RWPE2 (cell line): Measurements from ENCODE around the gene SAMD7.

Source experiments
- ATAC-seq: fragments of 200-7000 bp; cut with Tn5 transposase; 3 replicates; pipeline ENCODE4 v1.9.1; 2021; ENCODE audit warnings: low read depth
- DNase-seq: peaks from one replicate; pipeline ENCODE4 v3.0.0-alpha.2; 2020; ENCODE audit warnings: low spot score
- H3K27ac ChIP-seq: fragments of 450-650 bp; 2 replicates; pipeline ENCODE4 v1.5.1; 2017; ENCODE audit warnings: mild to moderate bottlenecking; ENCODE audit not compliant: poor library complexity, severe bottlenecking
- H3K27me3 ChIP-seq: fragments of 250-450 bp; sonication (Bioruptor Pico); 2 replicates; pipeline ENCODE4 v1.5.1; 2021; ENCODE audit warnings: mild to moderate bottlenecking, moderate library complexity; ENCODE audit not compliant: insufficient read depth, poor library complexity, severe bottlenecking
- H3K36me3 ChIP-seq: fragments of 250-450 bp; sonication (Bioruptor Pico); 2 replicates; pipeline ENCODE4 v1.5.1; 2020; ENCODE audit warnings: low read depth, mild to moderate bottlenecking, moderate library complexity
- H3K4me1 ChIP-seq: fragments of 250-450 bp; sonication (Bioruptor Pico); 2 replicates; pipeline ENCODE4 v1.5.1; 2021; ENCODE audit warnings: mild to moderate bottlenecking, moderate library complexity; ENCODE audit not compliant: insufficient read depth, poor library complexity, severe bottlenecking
- H3K4me3 ChIP-seq: fragments of 250-450 bp; sonication (Bioruptor Pico); 2 replicates; pipeline ENCODE4 v1.5.1; 2021; ENCODE audit warnings: mild to moderate bottlenecking, moderate library complexity; ENCODE audit not compliant: severe bottlenecking
- H3K9me3 ChIP-seq: fragments of 250-450 bp; sonication (Bioruptor Pico); 2 replicates; pipeline ENCODE4 v1.5.1; 2021; ENCODE audit warnings: mild to moderate bottlenecking, moderate library complexity; ENCODE audit not compliant: severe bottlenecking
- CTCF ChIP-seq: fragments of 450-650 bp; IDR thresholded peaks from one replicate; pipeline ENCODE4 v1.5.1; 2017; ENCODE audit warnings: mild to moderate bottlenecking, moderate library complexity; ENCODE audit not compliant: poor library complexity, severe bottlenecking

The SAMD7 gene

GRCh38 chr3:169948559-169949448 lies 37.4 kb downstream of the SAMD7 start:
- DNase-seq: no peak
- Histone ChIP-seq H3K36me3 (no peaks in the 10 kb centered on the region), H3K27me3 (no peaks in the 10 kb centered on the region), H3K4me1 (no peaks in the 10 kb centered on the region), H3K9me3 (no peaks in the 10 kb centered on the region), H3K27ac (no peak overlapping the region), H3K4me3 (no peak overlapping the region)
- TF ChIP-seq CTCF: no peak
- no peak for ATAC-seq

DNA sequence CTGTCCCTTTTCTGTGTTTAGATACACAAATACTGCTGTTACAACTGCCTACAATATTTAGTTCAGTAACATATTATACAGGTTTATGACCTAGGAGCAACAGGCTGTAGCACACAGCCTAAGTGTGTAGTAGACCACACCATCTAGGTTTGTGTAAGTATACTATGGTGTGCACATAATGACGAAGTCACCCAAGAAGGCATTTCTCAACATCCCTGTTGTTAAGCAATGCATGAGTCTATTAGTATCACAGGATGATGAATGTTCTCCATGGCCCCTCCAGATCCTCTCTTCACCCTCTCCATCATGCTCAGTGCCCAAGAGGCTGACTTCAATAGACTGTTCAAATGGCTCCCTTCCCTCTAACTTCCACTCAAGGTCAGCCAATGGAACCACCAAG lies 40.7 kb downstream of the SAMD7 start:
- no peaks in the 10 kb centered on the region for H3K4me1 ChIP-seq
- TF ChIP-seq CTCF: no peak

DNA sequence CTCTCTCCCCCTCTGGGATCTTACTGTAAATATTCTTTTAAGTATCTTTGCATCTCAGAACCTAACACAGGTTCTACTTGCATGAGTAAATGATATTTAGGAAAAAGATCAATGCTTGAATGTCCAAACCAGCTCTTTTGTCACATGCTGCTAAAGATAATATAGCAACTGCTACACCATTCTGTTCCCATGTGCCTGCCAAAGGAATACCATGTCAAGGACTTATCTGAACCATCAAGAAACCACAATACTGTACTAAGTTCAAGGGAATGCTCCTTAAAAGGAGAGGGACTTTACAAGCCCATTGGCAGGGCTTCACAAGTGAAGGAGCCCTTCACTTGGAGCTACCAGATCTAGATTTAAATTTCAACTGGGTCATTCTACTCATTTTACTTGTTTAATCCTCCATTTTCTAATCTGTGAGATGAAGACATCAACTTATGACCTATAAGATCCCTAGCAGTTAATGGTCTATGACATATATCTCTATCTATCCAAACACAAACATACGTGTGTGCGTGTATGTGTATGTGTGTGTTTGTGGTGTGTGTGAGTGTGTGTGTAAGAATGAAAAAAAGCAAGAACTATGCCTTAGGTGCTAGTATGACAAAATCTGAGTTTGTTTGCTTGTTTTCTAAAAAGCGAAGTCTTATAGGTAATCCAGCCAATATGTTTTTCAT lies 42.2 kb downstream of the SAMD7 start:
- no peak for ATAC-seq
- Histone ChIP-seq H3K27me3 (no peaks in the 10 kb centered on the region), H3K4me3 (no peak overlapping the region), H3K27ac (no peak overlapping the region), H3K4me1 (no peaks in the 10 kb centered on the region), H3K9me3 (no peaks in the 10 kb centered on the region), H3K36me3 (no peaks in the 10 kb centered on the region)
- TF ChIP-seq CTCF: no peak
- DNase-seq: no peak

More for the DNA sequence above, 40.7 kb downstream of the SAMD7 start:
- Histone ChIP-seq H3K27me3 (no peaks in the 10 kb centered on the region), H3K27ac (no peak overlapping the region), H3K36me3 (no peaks in the 10 kb centered on the region), H3K4me3 (no peak overlapping the region), H3K9me3 (no peaks in the 10 kb centered on the region)
- ATAC-seq (no peak), DNase-seq (no peak)

DNA sequence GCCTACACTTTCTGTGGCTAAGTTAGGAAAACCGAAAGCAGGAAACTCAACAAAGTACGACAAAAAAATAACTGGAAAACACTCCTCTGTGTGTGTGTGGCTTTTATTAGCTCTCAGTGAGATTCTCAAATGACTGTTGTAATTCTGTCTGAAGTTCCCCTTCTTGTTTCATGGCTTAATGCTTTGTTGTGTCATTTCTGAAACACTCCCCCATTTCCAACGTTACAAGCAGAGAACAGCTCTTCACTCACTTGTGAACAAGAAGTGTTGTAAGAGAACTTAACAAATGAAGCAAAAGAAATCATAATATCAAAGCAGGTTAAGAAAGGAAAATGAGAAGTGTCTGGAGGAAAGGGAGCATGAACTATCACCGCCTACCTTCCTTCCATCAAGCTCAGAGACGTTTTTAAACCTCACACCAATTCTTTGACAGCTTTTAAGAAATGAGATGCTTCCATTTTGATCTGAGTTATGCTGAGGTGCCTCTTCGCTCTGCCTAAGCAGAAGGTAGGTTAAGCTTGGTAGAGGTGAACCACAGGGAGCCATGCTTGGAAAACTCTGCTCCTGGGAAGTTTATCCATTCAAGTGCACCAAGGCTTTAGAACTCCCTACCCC lies 42.9 kb downstream of the SAMD7 start:
- Histone ChIP-seq H3K4me3 (no peak overlapping the region), H3K36me3 (no peaks in the 10 kb centered on the region), H3K27ac (no peak overlapping the region), H3K27me3 (no peaks in the 10 kb centered on the region), H3K4me1 (no peaks in the 10 kb centered on the region), H3K9me3 (no peaks in the 10 kb centered on the region)
- ATAC-seq (no peak), DNase-seq (no peak)
- no peak for TF ChIP-seq CTCF
